Astrocyte (in vitro differentiated cells and primary cell): ENCODE results near the gene KDM1A. TPM values are rescaled to one million over a fixed set of nuclear protein-coding genes. Genes with fewer than 3 reads are reported as not detected.

Experiments
- DNase-seq: peaks from one replicate; pipeline ENCODE4 v3.0.0-alpha.2; 2010; ENCODE audit warnings: low read depth
- FAIRE-seq: peaks from 2 replicates; lab custom pipeline; 2011; peaks lifted over from hg19 to GRCh38; lab: Jason Lieb, UNC
- H2AFZ ChIP-seq: 2 replicates; pipeline ENCODE4 v1.6.0; 2012; ENCODE audit warnings: low read depth, low read length, inconsistent platforms
- H3K27ac ChIP-seq: 2 replicates; pipeline ENCODE4 v1.5.1; 2011; ENCODE audit warnings: low read depth, low read length, inconsistent platforms
- H3K27me3 ChIP-seq: 2 replicates; pipeline ENCODE4 v1.6.0; 2011; ENCODE audit warnings: low read length, inconsistent platforms; ENCODE audit not compliant: insufficient read depth
- H3K36me3 ChIP-seq: 2 replicates; pipeline ENCODE4 v1.5.1; 2011; ENCODE audit warnings: low read length, inconsistent platforms; ENCODE audit not compliant: insufficient read depth
- H3K4me1 ChIP-seq: 2 replicates; pipeline ENCODE4 v1.5.1; 2011; ENCODE audit warnings: low read length, inconsistent platforms; ENCODE audit not compliant: insufficient read depth
- H3K4me2 ChIP-seq: 2 replicates; pipeline ENCODE4 v1.6.0; 2012; ENCODE audit warnings: low read length, inconsistent platforms
- H3K4me3 ChIP-seq: 2 replicates; pipeline ENCODE4 v1.5.1; 2011; ENCODE audit warnings: low read depth, mild to moderate bottlenecking, low read length, inconsistent platforms; ENCODE audit not compliant: insufficient read depth
- H3K79me2 ChIP-seq: 2 replicates; pipeline ENCODE4 v1.6.0; 2012; ENCODE audit warnings: mild to moderate bottlenecking, low read length, inconsistent platforms; ENCODE audit not compliant: insufficient read depth
- H3K9ac ChIP-seq: 2 replicates; pipeline ENCODE4 v1.6.0; 2012; ENCODE audit warnings: mild to moderate bottlenecking, low read length, inconsistent platforms
- H3K9me3 ChIP-seq: 2 replicates; pipeline ENCODE4 v1.5.1; 2012; ENCODE audit warnings: low read depth, mild to moderate bottlenecking, low read length, inconsistent platforms; ENCODE audit not compliant: insufficient read depth
- H4K20me1 ChIP-seq: 2 replicates; pipeline ENCODE4 v1.6.0; 2012; ENCODE audit warnings: low read length, inconsistent platforms; ENCODE audit not compliant: insufficient read depth
- H3K27ac Mint-ChIP-seq: one replicate; pipeline ENCODE4 v1.8.0; 2021; ENCODE audit warnings: mild to moderate bottlenecking, mixed read lengths; ENCODE audit not compliant: unreplicated experiment
- H3K27me3 Mint-ChIP-seq: one replicate; pipeline ENCODE4 v1.8.0; 2021; ENCODE audit warnings: low read depth, mixed read lengths; ENCODE audit not compliant: unreplicated experiment
- H3K36me3 Mint-ChIP-seq: one replicate; pipeline ENCODE4 v1.8.0; 2021; ENCODE audit warnings: low read depth, mixed read lengths; ENCODE audit not compliant: unreplicated experiment
- H3K4me1 Mint-ChIP-seq: one replicate; pipeline ENCODE4 v1.8.0; 2021; ENCODE audit warnings: low read depth, mixed read lengths; ENCODE audit not compliant: unreplicated experiment
- H3K4me3 Mint-ChIP-seq: one replicate; pipeline ENCODE4 v1.8.0; 2021; ENCODE audit warnings: mild to moderate bottlenecking, moderate library complexity, mixed read lengths; ENCODE audit not compliant: unreplicated experiment
- H3K9me3 Mint-ChIP-seq: one replicate; pipeline ENCODE4 v1.8.0; 2021; ENCODE audit warnings: mild to moderate bottlenecking, mixed read lengths; ENCODE audit not compliant: unreplicated experiment
- EZH2 ChIP-seq: IDR thresholded peaks from 2 replicates; pipeline ENCODE4 v1.6.1; 2012; ENCODE audit warnings: mild to moderate bottlenecking, low read length, inconsistent platforms; ENCODE audit not compliant: insufficient read depth
- total RNA-seq: library from RNA; stranded (reverse); gene quantifications from 2 replicates; pipeline ENCODE4 v1.2.1, GENCODE V29; 2021
- TF ChIP-seq, protein P1 (sequence below): IDR thresholded peaks from 2 replicates; pipeline ENCODE4 v1.5.1; 2011; ENCODE audit warnings: low read depth, mild to moderate bottlenecking, inconsistent platforms, low read length, moderate library complexity; ENCODE audit not compliant: insufficient read depth

KDM1A gene
- total RNA-seq, 1 donor from 2014 or later, result 110 TPM

DNA sequence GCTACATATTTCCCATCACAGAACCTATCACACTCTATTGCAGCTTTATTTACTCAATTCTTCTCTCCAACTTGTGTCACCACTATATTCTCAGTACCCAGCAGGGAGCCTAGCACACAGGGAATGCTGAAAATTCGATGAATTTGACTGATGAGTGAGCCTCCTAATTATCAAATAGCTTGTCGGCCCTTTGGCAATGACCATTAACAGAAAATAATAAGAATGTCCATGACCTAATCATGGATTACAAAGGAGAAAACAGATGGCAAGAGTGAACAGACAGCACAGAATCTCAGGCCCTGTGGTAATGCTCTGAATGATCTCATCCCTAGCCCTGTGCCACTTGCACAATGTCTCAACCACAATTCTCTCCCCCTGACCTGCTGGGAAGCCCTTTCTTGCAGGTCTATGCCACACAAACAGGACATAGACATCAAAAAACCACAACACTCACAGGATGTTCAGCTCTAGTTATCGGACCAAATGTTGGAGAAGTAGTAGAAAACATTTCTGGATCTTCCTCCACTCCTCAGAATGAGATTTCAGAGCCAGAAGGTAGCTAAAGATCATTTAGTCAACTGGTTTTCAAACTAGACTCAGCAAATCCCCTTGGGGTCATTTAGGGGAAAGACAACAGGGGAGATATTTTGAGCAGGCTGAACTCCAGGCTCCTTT is 80.9 kb downstream of the KDM1A start:
- Histone ChIP-seq H3K9ac (peak overlapping the region; percentile 64), H3K27ac (peak overlapping the region; percentile 85)
- peaks cover 11% of the 10 kb centered on the region for H3K36me3 Mint-ChIP-seq

GRCh38 chr1:23101101-23101827 is 82.0 kb downstream of the KDM1A start:
- Histone ChIP-seq H3K4me2 (peak overlapping the region; percentile 65), H3K27ac (peak overlapping the region; percentile 85), H3K9ac (peak overlapping the region; percentile 64), H3K4me3 (no peak overlapping the region), H2AFZ (no peak overlapping the region), H3K9me3 (no peaks in the 10 kb centered on the region), H3K27me3 (no peaks in the 10 kb centered on the region), H3K79me2 (peaks cover 58% of the 10 kb centered on the region), H4K20me1 (peaks cover 31% of the 10 kb centered on the region), H3K4me1 (peaks cover 55% of the 10 kb centered on the region), H3K36me3 (peaks cover 6% of the 10 kb centered on the region)
- Mint-ChIP-seq H3K27me3 (no peaks in the 10 kb centered on the region), H3K27ac (peak overlapping the region; percentile 97), H3K9me3 (no peaks in the 10 kb centered on the region), H3K4me1 (peaks cover 61% of the 10 kb centered on the region), H3K4me3 (peak overlapping the region; percentile 55), H3K36me3 (peaks cover 6% of the 10 kb centered on the region)
- DNase-seq (peak; percentile 36), FAIRE-seq (no peak)
- no peak for TF ChIP-seq EZH2
- TF ChIP-seq, protein P1, sequence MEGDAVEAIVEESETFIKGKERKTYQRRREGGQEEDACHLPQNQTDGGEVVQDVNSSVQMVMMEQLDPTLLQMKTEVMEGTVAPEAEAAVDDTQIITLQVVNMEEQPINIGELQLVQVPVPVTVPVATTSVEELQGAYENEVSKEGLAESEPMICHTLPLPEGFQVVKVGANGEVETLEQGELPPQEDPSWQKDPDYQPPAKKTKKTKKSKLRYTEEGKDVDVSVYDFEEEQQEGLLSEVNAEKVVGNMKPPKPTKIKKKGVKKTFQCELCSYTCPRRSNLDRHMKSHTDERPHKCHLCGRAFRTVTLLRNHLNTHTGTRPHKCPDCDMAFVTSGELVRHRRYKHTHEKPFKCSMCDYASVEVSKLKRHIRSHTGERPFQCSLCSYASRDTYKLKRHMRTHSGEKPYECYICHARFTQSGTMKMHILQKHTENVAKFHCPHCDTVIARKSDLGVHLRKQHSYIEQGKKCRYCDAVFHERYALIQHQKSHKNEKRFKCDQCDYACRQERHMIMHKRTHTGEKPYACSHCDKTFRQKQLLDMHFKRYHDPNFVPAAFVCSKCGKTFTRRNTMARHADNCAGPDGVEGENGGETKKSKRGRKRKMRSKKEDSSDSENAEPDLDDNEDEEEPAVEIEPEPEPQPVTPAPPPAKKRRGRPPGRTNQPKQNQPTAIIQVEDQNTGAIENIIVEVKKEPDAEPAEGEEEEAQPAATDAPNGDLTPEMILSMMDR, result no peak

More for the DNA sequence above, 80.9 kb downstream of the KDM1A start:
- H3K36me3 ChIP-seq, result peaks cover 3% of the 10 kb centered on the region
- peak overlapping the region; percentile 65 for H3K4me2 ChIP-seq
- peaks cover 55% of the 10 kb centered on the region for H3K79me2 ChIP-seq
- peaks cover 69% of the 10 kb centered on the region for H3K4me1 Mint-ChIP-seq
- DNase-seq (peak; percentile 96), FAIRE-seq (peak; percentile 97)
- H3K4me3 Mint-ChIP-seq, result peak overlapping the region; percentile 75
- peak overlapping the region; percentile 97 for H3K27ac Mint-ChIP-seq
- H3K4me3 ChIP-seq, result no peak overlapping the region
- H3K27me3 ChIP-seq, result no peaks in the 10 kb centered on the region
- H3K9me3 Mint-ChIP-seq, result no peaks in the 10 kb centered on the region
- no peaks in the 10 kb centered on the region for H3K9me3 ChIP-seq
- TF ChIP-seq, protein P1, result no peak
- no peak for TF ChIP-seq EZH2
- no peak overlapping the region for H2AFZ ChIP-seq
- peaks cover 55% of the 10 kb centered on the region for H3K4me1 ChIP-seq
- H4K20me1 ChIP-seq, result peaks cover 42% of the 10 kb centered on the region
- H3K27me3 Mint-ChIP-seq, result no peaks in the 10 kb centered on the region
